Stomach (tissue), 9 donors: ENCODE results near the gene RETREG2. TPM values are rescaled to one million over a fixed set of nuclear protein-coding genes. Genes with fewer than 3 reads are reported as not detected.

Experiments used
- DNase-seq, 2 donors: peaks; one replicate each; pipeline versions ENCODE4 v3.0.0 to v3.0.0-alpha.2; 2013 to 2019
- H3K27ac ChIP-seq, 5 donors: fragments of 200-600 bp in 4 of 5; sonication (generic) in 4 of 5; one replicate each; pipeline ENCODE4 v1.5.1; 2013 to 2019; ENCODE audit warnings: mild to moderate bottlenecking in 1 of 5, moderate library complexity in 1 of 5
- H3K27me3 ChIP-seq, 3 donors: fragments of 200-600 bp; sonication (generic); one replicate each; pipeline ENCODE4 v1.5.1; 2017 to 2019; ENCODE audit warnings: mixed run types in 1 of 3
- H3K36me3 ChIP-seq, 4 donors: fragments of 200-600 bp; sonication (generic); 1 replicate in 3 of 4; 2 replicates in 1 of 4; pipeline ENCODE4 v1.5.1; 2016 to 2019
- H3K4me1 ChIP-seq, 4 donors: fragments of 200-600 bp; sonication (generic); one replicate each; pipeline ENCODE4 v1.5.1; 2016 to 2019
- H3K4me3 ChIP-seq, 4 donors: fragments of 200-600 bp; sonication (generic) in 3 of 4; one replicate each; pipeline ENCODE4 v1.5.1; 2016 to 2019; ENCODE audit warnings: mild to moderate bottlenecking in 1 of 4
- H3K9me3 ChIP-seq, 4 donors: fragments of 200-600 bp; sonication (generic); one replicate each; pipeline ENCODE4 v1.5.1; 2016 to 2019
- EP300 ChIP-seq: sonication (generic); formaldehyde crosslinking; IDR thresholded peaks from one replicate; pipeline ENCODE4 v1.6.1; 2017; ENCODE audit warnings: antibody characterized with exemption
- POLR2A ChIP-seq, 4 donors: fragments of 450-650 bp; IDR thresholded peaks; one replicate each; pipeline ENCODE4 v1.6.1; 2016; ENCODE audit warnings: antibody characterized with exemption in 4 of 4, control low read depth in 2 of 4, mild to moderate bottlenecking in 1 of 4, moderate library complexity in 1 of 4
- POLR2AphosphoS5 ChIP-seq, 3 donors: sonication (generic); formaldehyde crosslinking; IDR thresholded peaks; one replicate each; pipeline ENCODE4 v1.6.1; 2016; ENCODE audit warnings: antibody characterized with exemption in 3 of 3
- WGBS, 5 donors: extraction: QIAGEN DNeasy Blood & Tissue Kit in 3 of 5; methylation state at CpG; one replicate each; pipeline versions ENCODE4 v1.1.5 to v1.1.7; 2013 to 2018; 5-methylcytosine and 5-hydroxymethylcytosine counted together
- intact Hi-C: fragments of 100-400 bp; cut with DNase I; formaldehyde crosslinking; loops from one replicate; pipeline ENCODE4 v1.15.1; 2023; ENCODE audit warnings: low total_unique reads
- polyA plus RNA-seq, 3 donors: library from polyadenylated mRNA; stranded (reverse); fragments of 200-250 nt; gene quantifications; one replicate each; pipeline ENCODE4 v1.2.3, GENCODE V29; 2013
- total RNA-seq, 5 donors: library from RNA; depleted of rRNA; stranded (reverse); fragments of >200 nt; gene quantifications; one replicate each; pipeline versions ENCODE4 v1.1.0 to v1.2.3, GENCODE V29; 2014 to 2016
- TF ChIP-seq, protein P1 (sequence below), 7 experiments: fragments of 450-650 bp in 4 of 7; fragments of 200-600 bp in 3 of 7; sonication (generic) in 3 of 7; IDR thresholded peaks; one replicate each; pipeline ENCODE4 v1.5.1; 2016 to 2019; ENCODE audit warnings: antibody characterized with exemption in 7 of 7, control low read depth in 2 of 7, mild to moderate bottlenecking in 1 of 7
- donor health status: healthy with polysubstance abuse.
- donor health status: Bipolar disorder and iron deficiency.
- donor health status: healthy.

RETREG2 gene
- total and polyA plus RNA-seq, 8 donors = 23.9 to 97.3 (median 43.0) TPM

- H3K27me3 ChIP-seq = no peaks in the 10 kb centered on the region
- peaks cover 6 to 20% (median 19%) of the 10 kb centered on the region in 4 donors for H3K4me1 ChIP-seq
- peaks cover 67 to 76% (median 75%) of the 10 kb centered on the region in 4 donors for H3K36me3 ChIP-seq
- WGBS, 5 donors = 78 to 96% (median 92%) methylated on average over 3 of the region's 3 CpGs
- no peak overlapping the region for H3K4me3 ChIP-seq
- DNase-seq = no peak
- no peak overlapping the region for H3K27ac ChIP-seq
- TF ChIP-seq POLR2A (IDR thresholded peaks at IDR 0.05) = no peak
- no peak for TF ChIP-seq POLR2AphosphoS5 (IDR thresholded peaks at IDR 0.05)
- no peak for TF ChIP-seq EP300
- TF ChIP-seq, protein P1, sequence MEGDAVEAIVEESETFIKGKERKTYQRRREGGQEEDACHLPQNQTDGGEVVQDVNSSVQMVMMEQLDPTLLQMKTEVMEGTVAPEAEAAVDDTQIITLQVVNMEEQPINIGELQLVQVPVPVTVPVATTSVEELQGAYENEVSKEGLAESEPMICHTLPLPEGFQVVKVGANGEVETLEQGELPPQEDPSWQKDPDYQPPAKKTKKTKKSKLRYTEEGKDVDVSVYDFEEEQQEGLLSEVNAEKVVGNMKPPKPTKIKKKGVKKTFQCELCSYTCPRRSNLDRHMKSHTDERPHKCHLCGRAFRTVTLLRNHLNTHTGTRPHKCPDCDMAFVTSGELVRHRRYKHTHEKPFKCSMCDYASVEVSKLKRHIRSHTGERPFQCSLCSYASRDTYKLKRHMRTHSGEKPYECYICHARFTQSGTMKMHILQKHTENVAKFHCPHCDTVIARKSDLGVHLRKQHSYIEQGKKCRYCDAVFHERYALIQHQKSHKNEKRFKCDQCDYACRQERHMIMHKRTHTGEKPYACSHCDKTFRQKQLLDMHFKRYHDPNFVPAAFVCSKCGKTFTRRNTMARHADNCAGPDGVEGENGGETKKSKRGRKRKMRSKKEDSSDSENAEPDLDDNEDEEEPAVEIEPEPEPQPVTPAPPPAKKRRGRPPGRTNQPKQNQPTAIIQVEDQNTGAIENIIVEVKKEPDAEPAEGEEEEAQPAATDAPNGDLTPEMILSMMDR (IDR thresholded peaks at IDR 0.05) = no peak
- intact Hi-C loops = no loop called here
- H3K9me3 ChIP-seq = no peaks in the 10 kb centered on the region
Measured at GRCh38 chr2:219234331-219234730, 56.3 kb downstream of the RETREG2 start.

Other genes with a start within 250 kb of the RETREG2 start
- under 1 TPM in 3 of 5 donors, not detected in 2; 0.37 to 0.58 (median 0.45) TPM for gene CDK5R2, start 218.6 kb upstream of the RETREG2 start, total RNA-seq
- under 1 TPM; 0.20 to 0.56 (median 0.46) TPM for gene CDK5R2, start 218.6 kb upstream of the RETREG2 start, polyA plus RNA-seq
- 1 to 10 TPM in 1 of 5 donors, not detected in 4; 1.3 TPM for gene FEV, start 193.1 kb upstream of the RETREG2 start, total RNA-seq
- gene FEV, start 193.1 kb upstream of the RETREG2 start, polyA plus RNA-seq = 1 to 10 TPM in 1 of 3 donors, under 1 TPM in 2; 0.28 to 6.4 (median 0.87) TPM
- 1 to 10 TPM in 1 of 5 donors, not detected in 4; 2.8 TPM for gene CRYBA2, start 184.9 kb upstream of the RETREG2 start, total RNA-seq
- gene CRYBA2, start 184.9 kb upstream of the RETREG2 start, polyA plus RNA-seq = 1 to 10 TPM; 1.2 to 7.5 (median 3.7) TPM
- 1 to 10 TPM in 1 of 5 donors, not detected in 4; 2.6 TPM for gene CFAP65, start 136.8 kb upstream of the RETREG2 start, total RNA-seq
- under 1 TPM in 1 of 3 donors, not detected in 2; 0.10 TPM for gene CFAP65, start 136.8 kb upstream of the RETREG2 start, polyA plus RNA-seq
- 10 to 100 TPM in 4 of 5 donors, under 1 TPM in 1; 0.58 to 59.1 (median 16.5) TPM for gene IHH, start 117.4 kb upstream of the RETREG2 start, total RNA-seq
- 1 to 10 TPM; 6.4 to 9.0 (median 7.8) TPM for gene IHH, start 117.4 kb upstream of the RETREG2 start, polyA plus RNA-seq
- gene NHEJ1, start 17.5 kb upstream of the RETREG2 start, total RNA-seq = 10 to 100 TPM in 3 of 5 donors, 1 to 10 TPM in 2; 4.5 to 25.5 (median 13.2) TPM
- 10 to 100 TPM; 10.3 to 19.1 (median 10.4) TPM for gene NHEJ1, start 17.5 kb upstream of the RETREG2 start, polyA plus RNA-seq
- gene SLC23A3, start 8.2 kb upstream of the RETREG2 start, total RNA-seq = 1 to 10 TPM in 2 of 5 donors, under 1 TPM in 3; 0.45 to 4.1 (median 0.92) TPM
- 1 to 10 TPM in 1 of 3 donors, under 1 TPM in 1, not detected in 1; 0.50 to 2.3 TPM for gene SLC23A3, start 8.2 kb upstream of the RETREG2 start, polyA plus RNA-seq
- gene CNPPD1, start 1.4 kb upstream of the RETREG2 start, total RNA-seq = 10 to 100 TPM; 12.8 to 48.2 (median 36.2) TPM
- gene CNPPD1, start 1.4 kb upstream of the RETREG2 start, polyA plus RNA-seq = 10 to 100 TPM; 26.5 to 45.5 (median 34.2) TPM
- gene ZFAND2B, start 28.5 kb downstream of the RETREG2 start, total RNA-seq = 10 to 100 TPM; 21.3 to 79.7 (median 33.8) TPM
- gene ZFAND2B, start 28.5 kb downstream of the RETREG2 start, polyA plus RNA-seq = 10 to 100 TPM; 45.0 to 81.3 (median 46.6) TPM
- 10 to 100 TPM in 4 of 5 donors, 1 to 10 TPM in 1; 8.2 to 41.5 (median 29.5) TPM for gene ABCB6, start 40.7 kb downstream of the RETREG2 start, total RNA-seq
- gene ABCB6, start 40.7 kb downstream of the RETREG2 start, polyA plus RNA-seq = 10 to 100 TPM in 2 of 3 donors, 1 to 10 TPM in 1; 8.4 to 47.8 (median 14.5) TPM
- gene ATG9A, start 51.4 kb downstream of the RETREG2 start, total RNA-seq = 100 to 1,000 TPM in 1 of 5 donors, 10 to 100 TPM in 3, 1 to 10 TPM in 1; 1.4 to 100 (median 23.1) TPM
- gene ATG9A, start 51.4 kb downstream of the RETREG2 start, polyA plus RNA-seq = 10 to 100 TPM in 1 of 3 donors, 1 to 10 TPM in 2; 6.3 to 13.5 (median 7.2) TPM
- 100 to 1,000 TPM in 3 of 5 donors, 10 to 100 TPM in 2; 33.9 to 263 (median 138) TPM for gene ANKZF1, start 51.5 kb downstream of the RETREG2 start, total RNA-seq
- gene ANKZF1, start 51.5 kb downstream of the RETREG2 start, polyA plus RNA-seq = 10 to 100 TPM; 27.8 to 36.6 (median 33.4) TPM
- gene GLB1L, start 67.2 kb downstream of the RETREG2 start, total RNA-seq = 10 to 100 TPM in 1 of 5 donors, 1 to 10 TPM in 2, under 1 TPM in 1, not detected in 1; 0.58 to 31.4 (median 4.5) TPM
- 1 to 10 TPM; 2.6 to 4.9 (median 2.6) TPM for gene GLB1L, start 67.2 kb downstream of the RETREG2 start, polyA plus RNA-seq
- 10 to 100 TPM in 4 of 5 donors, 1 to 10 TPM in 1; 1.2 to 55.6 (median 23.7) TPM for gene STK16, start 67.2 kb downstream of the RETREG2 start, total RNA-seq
- 10 to 100 TPM; 38.8 to 55.9 (median 45.1) TPM for gene STK16, start 67.2 kb downstream of the RETREG2 start, polyA plus RNA-seq
- gene TUBA4B, start 75.0 kb downstream of the RETREG2 start, total RNA-seq = not detected
- not detected for gene TUBA4B, start 75.0 kb downstream of the RETREG2 start, polyA plus RNA-seq
- 100 to 1,000 TPM in 1 of 5 donors, 10 to 100 TPM in 4; 18.7 to 141 (median 27.2) TPM for gene TUBA4A, start 75.6 kb downstream of the RETREG2 start, total RNA-seq
- gene TUBA4A, start 75.6 kb downstream of the RETREG2 start, polyA plus RNA-seq = 10 to 100 TPM; 28.9 to 68.8 (median 51.0) TPM
- 10 to 100 TPM; 24.4 to 88.8 (median 47.8) TPM for gene DNAJB2, start 101.1 kb downstream of the RETREG2 start, total RNA-seq
- 10 to 100 TPM; 62.5 to 85.8 (median 77.5) TPM for gene DNAJB2, start 101.1 kb downstream of the RETREG2 start, polyA plus RNA-seq
- gene PTPRN, start 131.1 kb downstream of the RETREG2 start, total RNA-seq = 10 to 100 TPM in 1 of 5 donors, 1 to 10 TPM in 3, not detected in 1; 2.8 to 11.3 (median 7.4) TPM
- gene PTPRN, start 131.1 kb downstream of the RETREG2 start, polyA plus RNA-seq = 1 to 10 TPM; 1.1 to 3.6 (median 1.5) TPM
- gene RESP18, start 154.5 kb downstream of the RETREG2 start, total RNA-seq = not detected
- gene RESP18, start 154.5 kb downstream of the RETREG2 start, polyA plus RNA-seq = not detected
- 100 to 1,000 TPM in 1 of 5 donors, 10 to 100 TPM in 4; 32.7 to 147 (median 46.4) TPM for gene DNPEP, start 209.6 kb downstream of the RETREG2 start, total RNA-seq
- gene DNPEP, start 209.6 kb downstream of the RETREG2 start, polyA plus RNA-seq = 100 to 1,000 TPM in 2 of 3 donors, 10 to 100 TPM in 1; 69.2 to 114 (median 105) TPM
- 1,000 to 10,000 TPM; 1,078 to 5,539 (median 2,913) TPM for gene DES, start 240.1 kb downstream of the RETREG2 start, total RNA-seq
- gene DES, start 240.1 kb downstream of the RETREG2 start, polyA plus RNA-seq = 100 to 1,000 TPM; 122 to 803 (median 204) TPM